HepG2 (cell line): Measurements from ENCODE around the gene HIPK2. TPM values are rescaled to one million over a fixed set of nuclear protein-coding genes. Genes with fewer than 3 reads are reported as not detected.

Experiments
- ATAC-seq: fragments of 200-7000 bp; cut with Tn5 transposase; 3 replicates; pipeline ENCODE4 v1.9.1; 2020; ENCODE audit warnings: mild to moderate bottlenecking, moderate library complexity
- BruUV-seq: library from RNA; stranded (reverse); fragments of 400-500 nt; replicated peaks from 2 replicates; lab custom pipeline; 2021; lab: Mats Ljungman, UMichigan
- CTCF ChIA-PET: fragments of 300-600 bp; formaldehyde crosslinking; extraction: SDS; loops from one replicate; lab custom pipeline; 2021; ENCODE audit warnings: low total read pairs, inconsistent platforms, low intra/inter-chr PET ratio; lab: Yijun Ruan, JAX
- POLR2A ChIA-PET: fragments of 350-600 bp; sonication (Branson Sonifier 250); formaldehyde crosslinking; loops from one replicate; lab custom pipeline; 2020; ENCODE audit warnings: antibody characterized with exemption, inconsistent platforms; lab: Yijun Ruan, JAX
- DNase-seq: peaks from one replicate; pipeline ENCODE4 v3.0.0-alpha.2; 2015; ENCODE audit warnings: low spot score
- FAIRE-seq: peaks from 3 replicates; lab custom pipeline; 2011; peaks lifted over from hg19 to GRCh38; lab: Jason Lieb, UNC
- H2AFZ ChIP-seq: one replicate; pipeline ENCODE4 v1.6.1; 2011; ENCODE audit warnings: low read length, inconsistent platforms
- H3K27ac ChIP-seq: fragments of 300-600 bp; 3 replicates; pipeline ENCODE4 v1.8.0; 2011; ENCODE audit warnings: mixed run types, mild to moderate bottlenecking, mixed read lengths, low read length, inconsistent platforms; ENCODE audit not compliant: insufficient read depth; ENCODE audit errors: extremely low read length
- H3K27me3 ChIP-seq, 2 experiments: fragments of 200-600 bp in 1 of 2; 2 replicates in 1 of 2; 3 replicates in 1 of 2; pipeline versions ENCODE4 v1.6.0 to v1.8.0; 2011; ENCODE audit warnings: low read length in 2 of 2, mild to moderate bottlenecking in 2 of 2, moderate library complexity in 2 of 2, inconsistent platforms in 1 of 2; ENCODE audit not compliant: insufficient read depth in 2 of 2, control insufficient read depth in 1 of 2
- H3K36me3 ChIP-seq, 2 experiments: fragments of 200-600 bp in 1 of 2; replicated peaks in 1 of 2; 2 replicates in 1 of 2; 3 replicates in 1 of 2; pipeline versions ENCODE4 v1.5.1 to v1.8.0; 2011; ENCODE audit warnings: low read length in 2 of 2, inconsistent platforms in 1 of 2; ENCODE audit not compliant: insufficient read depth in 2 of 2, control insufficient read depth in 1 of 2
- H3K4me1 ChIP-seq: 2 replicates; pipeline ENCODE4 v1.5.1; 2012; ENCODE audit warnings: low read length, inconsistent platforms; ENCODE audit not compliant: insufficient read depth
- H3K4me2 ChIP-seq: 2 replicates; pipeline ENCODE4 v1.6.0; 2011; ENCODE audit warnings: low read depth, low read length, inconsistent platforms
- H3K4me3 ChIP-seq, 3 experiments: fragments of 200-600 bp in 1 of 3; sonication (generic), shearing (Covaris generic) in 1 of 3; replicated peaks in 1 of 3; 2 replicates each; pipeline ENCODE4 v1.5.1; 2011 to 2016; ENCODE audit warnings: low read length in 3 of 3, inconsistent platforms in 2 of 3, low read depth in 2 of 3, mild to moderate bottlenecking in 2 of 3, control low read depth in 1 of 3, mixed read lengths in 1 of 3; ENCODE audit not compliant: insufficient read depth in 1 of 3
- H3K79me2 ChIP-seq: one replicate; pipeline ENCODE4 v1.6.1; 2011; ENCODE audit warnings: low read length, inconsistent platforms; ENCODE audit not compliant: insufficient read depth
- H3K9ac ChIP-seq: 2 replicates; pipeline ENCODE4 v1.6.0; 2011; ENCODE audit warnings: mild to moderate bottlenecking, low read depth, low read length, inconsistent platforms; ENCODE audit not compliant: insufficient read depth
- H3K9me3 ChIP-seq: 2 replicates; pipeline ENCODE4 v1.5.1; 2012; ENCODE audit warnings: mild to moderate bottlenecking, low read length
- H4K20me1 ChIP-seq: 2 replicates; pipeline ENCODE4 v1.6.0; 2011; ENCODE audit warnings: inconsistent platforms, mild to moderate bottlenecking, low read length, moderate library complexity; ENCODE audit not compliant: insufficient read depth
- MED13 ChIP-seq: sonication (generic); formaldehyde crosslinking; IDR thresholded peaks from 2 replicates; pipeline ENCODE4 v1.5.0; 2020; ENCODE audit warnings: missing genetic modification reagents
- NR1H2 ChIP-seq: sonication (generic); formaldehyde crosslinking; IDR thresholded peaks from 2 replicates; pipeline ENCODE4 v1.8.1; 2022; ENCODE audit warnings: low read depth, missing genetic modification reagents, borderline replicate concordance
- TEAD3 ChIP-seq: optimal IDR thresholded peaks from 2 replicates; pipeline ENCODE3; 2016; ENCODE audit warnings: borderline replicate concordance
- TRIM24 ChIP-seq: sonication (generic); formaldehyde crosslinking; IDR thresholded peaks from 2 replicates; pipeline ENCODE4 v1.8.0; 2022; ENCODE audit warnings: mild to moderate bottlenecking, missing genetic modification reagents
- ZNF12 ChIP-seq: sonication (generic); formaldehyde crosslinking; IDR thresholded peaks from 2 replicates; pipeline ENCODE4 v1.5.0; 2020; ENCODE audit warnings: missing genetic modification reagents
- ZNF629 ChIP-seq: sonication (generic); formaldehyde crosslinking; conservative IDR thresholded peaks from 2 replicates; pipeline ENCODE4 v1.5.0; 2020; ENCODE audit warnings: missing genetic modification reagents
- WGBS: methylation state at CpG from one replicate; pipeline ENCODE4 v1.1.6; 2017; ENCODE audit warnings: low lambda C conversion rate; 5-methylcytosine and 5-hydroxymethylcytosine counted together
- in situ Hi-C: cut with HindIII; loops from 2 replicates; pipeline ENCODE4 v1.10.0; 2017; ENCODE audit warnings: low pct_unique_long_range_greater_than_20kb; ENCODE audit not compliant: extremely low pct_ligation_motif_present
- intact Hi-C: fragments of 100-400 bp; cut with micrococcal nuclease; formaldehyde crosslinking; loops from one replicate; pipeline ENCODE4 v1.10.0; 2022; ENCODE audit not compliant: unreplicated experiment
- polyA plus RNA-seq, 8 experiments: library from polyadenylated mRNA; depleted of rRNA in 3 of 8; stranded (reverse) in 7 of 8; unstranded in 1 of 8; fragments of >200 nt; fragmentation: Illumina TruSeq in 4 of 8; extraction: Trizol in 4 of 8; gene quantifications; 2 replicates each; pipeline versions ENCODE4 v1.2.1 to v1.2.3, GENCODE V29; 2011 to 2016; ENCODE audit warnings: low read depth in 4 of 8, missing spikeins in 1 of 8, mixed read lengths in 1 of 8; ENCODE audit not compliant: insufficient read depth in 1 of 8
- total RNA-seq, 5 experiments: library from RNA; depleted of rRNA; stranded (reverse); fragments of >200 nt; fragmentation: Illumina TruSeq; extraction: Trizol; gene quantifications; 2 replicates each; pipeline ENCODE4 v1.2.3, GENCODE V29; 2016; ENCODE audit warnings: low read depth in 1 of 5
- TF ChIP-seq, protein P1 (sequence below), 2 experiments: sonication (generic) in 1 of 2; formaldehyde crosslinking in 1 of 2; IDR thresholded peaks; 2 replicates each; pipeline versions ENCODE4 v1.4.0 to v1.6.1; 2016 to 2020; ENCODE audit warnings: borderline replicate concordance in 1 of 2, low read depth in 1 of 2, mild to moderate bottlenecking in 1 of 2, missing genetic modification reagents in 1 of 2
- TF ChIP-seq, protein P2 (sequence below): sonication (generic); formaldehyde crosslinking; IDR thresholded peaks from 2 replicates; pipeline ENCODE4 v1.4.0; 2020; ENCODE audit warnings: missing genetic modification reagents

HIPK2 gene
- total and polyA plus RNA-seq, 2 of the 13 experiments (the other 11 are each of a cell fraction or from before 2014, with no cell fraction given), result 14.4 to 20.2 TPM

DNA sequence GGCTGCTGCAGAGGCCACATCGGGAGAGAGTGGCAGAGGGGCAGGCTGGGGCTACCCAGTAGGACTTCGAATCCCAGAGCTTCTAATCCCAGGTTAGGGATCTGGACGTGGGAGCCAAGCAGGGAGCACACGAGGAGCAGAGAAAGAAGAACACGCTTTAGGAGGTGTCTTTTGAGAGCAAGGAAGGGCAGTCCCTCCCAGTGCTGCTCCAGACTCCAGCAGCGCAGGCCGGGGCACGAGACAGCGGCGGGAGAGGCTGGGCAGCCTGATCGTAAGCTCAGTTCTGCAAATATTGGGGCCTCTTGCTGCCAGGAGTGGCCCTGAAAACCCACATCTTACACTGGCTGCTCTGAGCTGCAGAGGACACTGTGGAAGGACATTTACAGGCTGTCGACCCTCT lies 75.9 kb downstream of the HIPK2 start (continued):
- TF ChIP-seq ZNF12, result no peak

DNA sequence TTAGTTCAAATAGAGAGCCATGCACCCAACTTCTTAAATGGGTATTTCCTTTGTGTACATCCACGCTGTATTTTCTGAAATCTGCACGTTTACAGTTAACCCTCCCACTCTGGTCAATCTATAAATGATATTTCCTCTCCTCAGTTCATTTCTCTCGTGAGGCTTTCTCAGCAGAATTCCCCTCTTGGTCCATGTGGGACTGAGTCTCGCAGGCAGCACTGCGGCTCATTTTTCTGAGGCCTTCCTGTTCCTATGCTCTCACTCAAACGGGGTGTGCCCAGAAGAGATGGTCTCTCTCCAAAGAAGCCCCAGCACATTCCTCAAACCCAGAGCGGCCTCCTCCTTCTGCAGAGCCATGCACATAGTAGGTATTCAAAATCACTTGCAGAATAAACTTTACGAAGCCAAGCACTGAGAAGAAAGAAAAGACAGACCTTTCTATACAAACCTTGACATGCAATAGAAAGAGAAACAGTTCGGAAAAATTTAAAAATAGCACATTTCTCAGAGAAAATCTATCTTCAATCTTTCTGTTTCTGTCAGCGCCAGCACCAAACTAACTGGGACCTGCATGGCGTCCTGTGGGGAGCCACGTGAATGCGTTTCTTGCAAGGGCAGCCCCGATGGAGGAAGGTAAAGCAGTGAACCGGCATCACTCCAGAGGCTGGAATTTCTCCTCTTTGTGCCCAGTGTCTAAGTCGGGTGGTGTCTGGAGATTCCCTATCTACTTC lies 77.1 kb downstream of the HIPK2 start:
- FAIRE-seq, result no peak
- 96% methylated on average over 16 of the region's 16 CpGs for WGBS
- H3K27ac ChIP-seq, result no peak overlapping the region
- ATAC-seq, result no peak
- peaks cover 4% of the 10 kb centered on the region; the same call in 1 of the 2 replicates for H4K20me1 ChIP-seq
- H3K4me2 ChIP-seq, result no peak overlapping the region
- H3K27me3 ChIP-seq, result no peaks in the 10 kb centered on the region
- intact Hi-C loops, result no loop called here
- H3K9me3 ChIP-seq, result no peaks in the 10 kb centered on the region
- POLR2A ChIA-PET, result no interaction called here
- H3K9ac ChIP-seq, result no peak overlapping the region
- no peak for TF ChIP-seq NR1H2
- no peak for TF ChIP-seq ZNF629 (CRISPR knock-in tag)
- TF ChIP-seq, protein P1, sequence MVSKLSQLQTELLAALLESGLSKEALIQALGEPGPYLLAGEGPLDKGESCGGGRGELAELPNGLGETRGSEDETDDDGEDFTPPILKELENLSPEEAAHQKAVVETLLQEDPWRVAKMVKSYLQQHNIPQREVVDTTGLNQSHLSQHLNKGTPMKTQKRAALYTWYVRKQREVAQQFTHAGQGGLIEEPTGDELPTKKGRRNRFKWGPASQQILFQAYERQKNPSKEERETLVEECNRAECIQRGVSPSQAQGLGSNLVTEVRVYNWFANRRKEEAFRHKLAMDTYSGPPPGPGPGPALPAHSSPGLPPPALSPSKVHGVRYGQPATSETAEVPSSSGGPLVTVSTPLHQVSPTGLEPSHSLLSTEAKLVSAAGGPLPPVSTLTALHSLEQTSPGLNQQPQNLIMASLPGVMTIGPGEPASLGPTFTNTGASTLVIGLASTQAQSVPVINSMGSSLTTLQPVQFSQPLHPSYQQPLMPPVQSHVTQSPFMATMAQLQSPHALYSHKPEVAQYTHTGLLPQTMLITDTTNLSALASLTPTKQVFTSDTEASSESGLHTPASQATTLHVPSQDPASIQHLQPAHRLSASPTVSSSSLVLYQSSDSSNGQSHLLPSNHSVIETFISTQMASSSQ (IDR thresholded peaks at IDR 0.05; ENCODE audit: low read depth), result no peak
- TF ChIP-seq, protein P1 (CRISPR knock-in tag; IDR thresholded peaks at IDR 0.05; ENCODE audit: borderline replicate concordance), result no peak
- TF ChIP-seq, protein P2, sequence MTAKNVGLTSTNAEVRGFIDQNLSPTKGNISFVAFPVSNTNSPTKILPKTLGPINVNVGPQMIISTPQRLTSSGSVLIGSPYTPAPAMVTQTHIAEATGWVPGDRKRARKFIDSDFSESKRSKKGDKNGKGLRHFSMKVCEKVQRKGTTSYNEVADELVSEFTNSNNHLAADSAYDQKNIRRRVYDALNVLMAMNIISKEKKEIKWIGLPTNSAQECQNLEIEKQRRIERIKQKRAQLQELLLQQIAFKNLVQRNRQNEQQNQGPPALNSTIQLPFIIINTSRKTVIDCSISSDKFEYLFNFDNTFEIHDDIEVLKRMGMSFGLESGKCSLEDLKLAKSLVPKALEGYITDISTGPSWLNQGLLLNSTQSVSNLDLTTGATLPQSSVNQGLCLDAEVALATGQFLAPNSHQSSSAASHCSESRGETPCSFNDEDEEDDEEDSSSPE (CRISPR knock-in tag), result no peak
- no peak for TF ChIP-seq TRIM24 (CRISPR knock-in tag)
- no peak for TF ChIP-seq MED13
- TF ChIP-seq TEAD3 (CRISPR knock-in tag), result no peak
- TF ChIP-seq, all 625 proteins: peak for 0
- in situ Hi-C loops, result no loop called here
- Histone ChIP-seq H3K4me1 (no peaks in the 10 kb centered on the region), H3K79me2 (peaks cover 17% of the 10 kb centered on the region), H3K4me3 (no peak overlapping the region), H3K36me3 (peaks cover 19 to 72% of the 10 kb centered on the region in 2 experiments; a peak in 4 of 5 replicates), H2AFZ (no peak overlapping the region)
- BruUV-seq, result no TSS peak
- no peak for DNase-seq
- CTCF ChIA-PET, result no interaction called here
